Measurements from ENCODE around the gene PDZRN3.

- no peak for TF ChIP-seq CTCF (IDR thresholded peaks at IDR 0.05; ENCODE audit: insufficient read depth, low read depth, low read length)
- no peak for TF ChIP-seq EZH2 (IDR thresholded peaks at IDR 0.05; ENCODE audit: insufficient read depth, low read length)
These were observed 43.1 kb upstream of the PDZRN3 start for GRCh38 chr3:73667889-73668288.

Data from astrocyte (in vitro differentiated cells and primary cell).